ENCODE results near the gene OSBPL3.
"Not testable (repeated sequence)": the region's sequence is repeated elsewhere in the genome, so short reads cannot be mapped to it uniquely, and the experiment has no call there.

OSBPL3 gene

DNA sequence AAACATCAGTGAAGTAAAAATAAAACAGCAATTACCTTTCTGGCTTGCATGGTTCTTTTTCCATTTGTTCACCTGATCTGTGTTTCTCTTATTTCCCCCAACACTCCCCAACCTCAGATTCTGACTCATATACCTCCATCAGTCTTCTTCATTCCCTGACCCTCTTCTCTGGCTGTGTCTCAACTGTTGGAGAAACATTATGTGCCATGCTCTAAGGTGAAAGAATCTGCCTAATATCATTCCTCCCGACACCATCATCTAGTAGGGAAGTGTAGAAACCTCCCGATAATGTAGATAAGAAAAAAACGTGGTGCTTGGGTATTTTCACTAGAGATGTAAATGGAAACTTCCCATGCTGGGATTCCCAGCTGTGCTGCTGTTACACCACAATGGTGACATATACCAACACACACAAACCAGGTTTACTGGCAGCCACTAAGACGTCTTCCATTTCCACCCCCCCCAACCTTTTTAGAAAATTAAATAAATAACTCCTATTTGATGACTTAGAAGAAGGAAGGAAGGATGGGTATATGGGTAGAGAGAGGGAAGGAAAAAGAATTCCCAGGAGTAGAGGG, 63.4 kb downstream of the OSBPL3 start:
- DNase-seq: no peak

DNA sequence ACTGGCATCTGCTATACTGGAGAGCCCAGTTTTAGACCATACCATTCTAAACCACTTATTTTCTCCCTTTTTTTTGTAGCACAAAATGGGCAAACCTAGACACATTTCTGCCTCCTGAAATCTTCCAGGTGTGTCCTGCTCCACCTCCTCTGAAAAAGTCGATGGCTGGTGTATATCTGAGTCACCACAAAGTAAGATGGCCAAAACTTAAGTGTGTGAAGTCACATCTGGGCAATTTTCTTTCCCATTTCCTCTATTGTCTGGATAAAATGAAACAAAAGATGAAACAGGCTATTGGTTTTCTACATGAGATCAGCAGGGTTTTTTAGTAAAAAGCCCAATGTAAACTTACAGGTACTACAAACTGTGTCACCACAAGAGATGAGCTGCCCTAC, 65.5 kb downstream of the OSBPL3 start:
- no peak for DNase-seq

DNA sequence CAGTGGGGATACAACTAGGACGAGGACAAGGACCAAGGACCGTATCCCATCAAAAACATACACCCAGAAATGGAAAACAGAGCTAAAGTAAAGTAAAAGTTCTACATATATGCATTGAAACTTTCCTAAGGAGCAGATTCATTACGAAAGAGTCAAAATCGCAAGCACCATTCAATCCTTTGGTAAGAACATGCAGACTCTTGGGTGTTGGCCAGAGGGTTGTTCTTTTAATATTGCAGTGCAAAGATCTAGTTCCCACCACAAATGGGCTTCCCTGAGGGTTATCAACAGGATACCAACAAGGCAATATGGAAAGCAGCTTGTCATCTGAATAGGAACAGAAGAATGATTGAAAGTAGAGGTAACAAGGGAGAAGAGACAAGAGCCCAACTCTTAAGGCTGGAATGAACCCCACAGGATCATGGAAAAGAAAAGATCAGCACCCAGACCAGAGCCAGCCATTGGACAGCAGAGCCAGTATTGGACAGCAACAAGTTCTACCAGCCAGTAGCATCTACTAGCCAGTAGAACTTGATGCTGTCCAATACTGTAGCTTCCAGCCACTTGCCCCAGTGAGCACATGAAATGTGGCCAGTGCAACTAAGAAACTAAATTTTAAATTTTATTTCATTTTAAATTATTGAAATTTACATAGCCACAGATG, 66.0 kb downstream of the OSBPL3 start:
- DNase-seq: no peak

GRCh38 chr7:24912874-24913514, 67.0 kb downstream of the OSBPL3 start:
- DNase-seq: no peak

GRCh38 chr7:24912424-24912823, 67.6 kb downstream of the OSBPL3 start:
- no peak for DNase-seq

DNA sequence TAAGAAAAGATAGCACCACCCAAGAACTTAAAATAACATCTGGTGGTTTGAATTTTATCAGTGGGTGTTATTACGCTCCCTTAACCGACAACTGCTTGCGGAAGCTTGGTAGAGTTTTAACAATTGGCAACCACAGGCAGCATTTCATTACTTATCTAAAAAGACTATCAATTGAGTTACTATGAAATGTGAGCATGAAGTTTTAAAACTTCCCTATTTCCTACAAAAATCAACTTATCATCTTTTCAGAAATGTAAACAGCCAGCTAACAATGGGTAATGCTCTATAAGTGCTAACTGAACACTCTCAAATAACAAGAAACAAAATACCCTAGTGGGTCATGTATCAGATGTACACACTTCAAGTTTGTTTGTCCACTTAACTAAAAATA, 68.8 kb downstream of the OSBPL3 start:
- DNase-seq: no peak

GRCh38 chr7:24910551-24911212, 69.3 kb downstream of the OSBPL3 start:
- DNase-seq: no peak

GRCh38 chr7:24908727-24909126, 71.3 kb downstream of the OSBPL3 start:
- no peak for DNase-seq

- DNase-seq: no peak
Observed at GRCh38 chr7:24908166-24908565, 71.8 kb downstream of the OSBPL3 start.

- no peak for DNase-seq
Observed at GRCh38 chr7:24907311-24907886, 72.6 kb downstream of the OSBPL3 start.

DNA sequence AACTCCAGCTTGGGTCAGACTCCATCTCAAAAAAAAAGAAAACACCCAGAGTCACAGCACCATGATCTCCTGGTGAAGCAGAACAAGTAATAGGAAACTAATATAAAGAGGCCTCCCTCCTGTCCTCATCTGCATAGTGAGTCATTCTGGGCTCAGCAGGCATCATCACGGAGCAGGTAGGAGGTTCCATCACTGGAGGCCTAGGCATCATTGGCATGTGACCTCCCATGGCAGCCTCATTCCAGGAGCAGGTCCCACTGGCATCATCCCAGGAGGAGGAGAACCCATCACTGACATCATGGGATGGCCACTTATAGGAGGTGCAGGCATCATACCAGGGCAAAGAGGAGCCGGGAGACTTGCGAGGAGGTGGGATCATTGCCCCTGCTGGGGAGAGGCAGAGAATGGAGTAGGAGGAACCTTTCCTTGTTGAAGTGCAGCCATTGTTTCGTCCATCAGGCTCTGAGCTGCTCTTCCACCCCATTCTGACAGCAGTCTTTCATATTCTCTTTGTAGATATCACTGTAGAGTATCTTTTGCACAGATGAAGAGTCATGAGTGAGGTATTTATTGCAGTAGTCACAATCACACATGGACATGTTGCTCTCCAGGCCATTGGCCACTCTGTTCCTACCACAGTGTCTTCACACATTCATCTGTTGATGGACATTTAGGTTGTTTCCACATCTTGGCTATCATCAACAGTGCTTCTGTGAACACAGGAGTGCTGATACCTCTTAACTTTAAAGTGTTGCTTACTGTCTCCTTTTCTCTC, 73.8 kb downstream of the OSBPL3 start:
- DNase-seq: no peak

GRCh38 chr7:24903992-24904391, 76.0 kb downstream of the OSBPL3 start:
- not testable (repeated sequence) for DNase-seq

DNA sequence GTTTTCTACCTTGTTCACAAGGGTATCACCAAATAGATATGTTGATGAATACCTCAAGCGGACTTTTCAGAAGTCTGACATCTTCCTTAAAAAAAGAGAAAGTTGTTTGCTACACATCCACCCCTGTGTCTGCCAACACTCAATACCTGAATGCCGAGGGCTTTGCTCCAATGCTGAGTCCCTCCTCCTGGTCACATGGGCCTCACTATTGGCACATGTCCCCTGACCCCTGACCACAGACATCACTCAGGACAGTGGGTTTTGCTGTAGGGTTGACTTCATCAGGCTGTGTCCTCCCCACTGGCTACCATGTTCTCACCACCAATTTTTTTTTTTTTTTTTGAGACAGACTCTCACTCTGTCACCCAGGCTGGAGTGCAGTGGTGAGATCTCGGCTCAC, 76.4 kb downstream of the OSBPL3 start:
- no peak for DNase-seq

GRCh38 chr7:24902931-24903330, 77.0 kb downstream of the OSBPL3 start:
- no peak for DNase-seq

DNA sequence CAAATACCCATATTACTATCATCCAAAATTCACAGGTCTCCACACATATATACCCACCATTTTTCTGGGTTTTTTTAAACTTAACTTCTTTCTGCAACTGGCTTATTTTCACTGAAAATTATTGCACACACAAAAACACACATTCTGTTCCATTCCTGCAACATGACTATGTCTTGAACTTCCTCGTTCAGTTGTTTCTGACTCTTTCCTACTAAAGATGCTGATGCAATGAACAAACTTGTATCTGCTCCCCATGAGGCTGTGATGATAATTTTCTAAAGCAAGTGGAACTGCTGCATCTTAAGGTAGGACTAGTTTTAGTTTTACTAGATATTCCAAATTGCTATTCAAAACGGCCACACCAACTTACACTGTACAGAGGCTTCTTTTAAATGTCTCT, 77.7 kb downstream of the OSBPL3 start:
- no peak for DNase-seq

DNA sequence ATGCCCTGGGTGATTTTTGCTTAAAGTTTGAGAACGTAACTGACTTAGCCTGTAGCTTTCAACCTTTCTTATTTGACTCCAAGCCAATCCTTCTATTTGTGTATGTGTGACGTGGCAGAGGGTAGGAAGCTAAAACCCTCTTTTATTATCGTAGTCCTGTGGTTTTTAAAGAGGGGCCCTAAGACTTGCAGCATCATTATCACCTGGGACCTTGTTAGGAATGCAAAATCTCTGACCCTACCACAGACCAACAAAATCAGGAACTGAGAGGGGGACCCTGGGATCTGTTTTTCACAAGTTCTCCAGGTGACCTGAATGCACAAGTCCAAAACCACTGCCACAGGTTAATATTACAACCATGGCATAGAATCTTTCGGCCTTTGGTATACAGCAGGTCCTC, 80.1 kb downstream of the OSBPL3 start:
- no peak for DNase-seq

- no peak for DNase-seq
Observed at GRCh38 chr7:24899161-24899560, 80.8 kb downstream of the OSBPL3 start.

DNA sequence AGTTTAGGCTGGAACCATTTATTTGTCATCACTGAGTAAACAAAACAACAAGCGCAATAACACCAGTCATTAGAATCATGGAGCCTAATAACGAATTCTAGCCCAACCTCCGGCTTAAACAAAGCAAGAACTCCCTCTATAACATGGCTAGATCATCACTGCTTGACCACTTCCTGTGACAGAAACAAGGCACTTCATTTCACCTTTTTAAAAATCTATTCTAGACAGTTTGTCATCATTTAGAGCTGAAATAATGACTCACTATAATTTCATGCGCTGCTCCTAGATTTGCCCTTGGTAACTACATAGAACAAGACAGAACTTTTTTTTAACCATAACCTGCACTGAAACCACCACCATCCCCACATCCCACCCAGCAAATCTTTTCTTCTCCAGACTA, 81.3 kb downstream of the OSBPL3 start:
- DNase-seq: no peak

GRCh38 chr7:24896031-24896501, 83.9 kb downstream of the OSBPL3 start:
- no peak for DNase-seq

- DNase-seq: no peak
Observed at GRCh38 chr7:24894429-24895221, 85.4 kb downstream of the OSBPL3 start.

- DNase-seq: no peak
Observed at GRCh38 chr7:24891311-24891735, 88.7 kb downstream of the OSBPL3 start.

GRCh38 chr7:24889611-24890010, 90.4 kb downstream of the OSBPL3 start:
- DNase-seq: no peak
